Loucy (cell line): ENCODE measurements around the gene LCE4A.

ENCODE experiments used
- CTCF ChIP-seq: fragments of 200-600 bp; sonication (generic); conservative IDR thresholded peaks from 2 replicates; pipeline ENCODE4 v1.5.1; 2014; ENCODE audit warnings: mild to moderate bottlenecking, antibody characterized with exemption, low read length
- EZH2phosphoT487 ChIP-seq: fragments of 200-600 bp; IDR thresholded peaks from 2 replicates; pipeline ENCODE4 v1.6.1; 2018; ENCODE audit warnings: antibody characterized with exemption, mild to moderate bottlenecking, moderate library complexity, borderline replicate concordance

DNA sequence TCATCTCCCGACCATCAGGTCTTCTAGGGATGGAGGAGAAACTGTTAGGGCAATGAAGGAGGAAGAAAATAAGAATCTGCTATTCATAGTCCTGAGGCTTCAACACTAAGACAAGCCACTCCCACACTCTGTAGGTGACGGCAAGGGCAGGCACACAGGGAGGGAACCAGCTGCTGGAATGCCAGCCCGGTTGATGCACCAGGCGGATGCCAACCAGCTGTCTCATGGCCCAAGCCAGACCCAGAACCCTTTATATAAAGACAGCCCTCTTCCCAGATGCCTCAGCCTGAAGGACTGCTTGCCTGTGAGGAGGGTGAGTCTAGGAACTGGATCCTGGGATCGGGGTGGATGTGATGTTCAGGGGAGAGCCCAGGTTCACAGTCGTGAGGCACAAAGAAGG is 49.8 kb downstream of the LCE4A start, which contains the start of gene KPRP:
- no peak for TF ChIP-seq CTCF
- no peak for TF ChIP-seq EZH2phosphoT487
